Esophagus squamous epithelium (tissue), 5 donors: ENCODE results near the gene SPARC. TPM values are rescaled to one million over a fixed set of nuclear protein-coding genes. Genes with fewer than 3 reads are reported as not detected.
A peak's percentile ranks its signal among the peaks of the same experiment; 100 is the strongest.
"Not testable (repeated sequence)": the region's sequence is repeated elsewhere in the genome, so short reads cannot be mapped to it uniquely, and the experiment has no call there.

Source experiments
- DNase-seq: peaks from one replicate; lab custom pipeline; 2025; lab: John Stamatoyannopoulos, UW
- H3K27ac ChIP-seq, 4 donors: fragments of 200-600 bp; sonication (generic); one replicate each; pipeline ENCODE4 v1.5.1; 2016 to 2019; ENCODE audit warnings: mild to moderate bottlenecking in 1 of 4
- H3K27me3 ChIP-seq, 4 donors: fragments of 200-600 bp; sonication (generic); 1 replicate in 3 of 4; 2 replicates in 1 of 4; pipeline versions ENCODE4 v1.5.1 to v1.6.0; 2017 to 2021; ENCODE audit warnings: antibody characterized with exemption in 1 of 4
- H3K36me3 ChIP-seq, 3 donors: fragments of 200-600 bp; sonication (generic); one replicate each; pipeline ENCODE4 v1.5.1; 2016 to 2019
- H3K4me1 ChIP-seq, 3 donors: fragments of 200-600 bp; sonication (generic); one replicate each; pipeline ENCODE4 v1.5.1; 2017 to 2019
- H3K4me3 ChIP-seq, 4 donors: fragments of 200-600 bp; sonication (generic); 1 replicate in 3 of 4; 2 replicates in 1 of 4; pipeline ENCODE4 v1.5.1; 2016 to 2019; ENCODE audit warnings: mild to moderate bottlenecking in 2 of 4, moderate library complexity in 1 of 4
- H3K9me3 ChIP-seq, 3 donors: fragments of 200-600 bp; sonication (generic); one replicate each; pipeline ENCODE4 v1.5.1; 2016 to 2019
- POLR2A ChIP-seq, 4 donors: fragments of 450-650 bp; IDR thresholded peaks; one replicate each; pipeline ENCODE4 v1.6.1; 2017; ENCODE audit warnings: antibody characterized with exemption in 4 of 4, mild to moderate bottlenecking in 4 of 4, moderate library complexity in 3 of 4
- WGBS, 2 donors: methylation state at CpG; one replicate each; pipeline ENCODE4 v1.1.5; 2018; 5-methylcytosine and 5-hydroxymethylcytosine counted together
- intact Hi-C: fragments of 100-400 bp; cut with DNase I; formaldehyde crosslinking; loops from one replicate; pipeline ENCODE4 v1.15.0; 2022
- total RNA-seq, 4 donors: library from RNA; depleted of rRNA; stranded (reverse); fragments of >200 nt; gene quantifications; one replicate each; pipeline ENCODE4 v1.1.0, GENCODE V29; 2016
- TF ChIP-seq, protein P1 (sequence below), 6 experiments: fragments of 450-650 bp in 4 of 6; fragments of 200-600 bp in 2 of 6; sonication (generic) in 2 of 6; IDR thresholded peaks; one replicate each; pipeline ENCODE4 v1.5.1; 2016 to 2019; ENCODE audit warnings: antibody characterized with exemption in 6 of 6, mild to moderate bottlenecking in 4 of 6, moderate library complexity in 4 of 6
- donor health status: DM: yes; HTN: yes; CAD: no.

SPARC gene
- total RNA-seq, 4 donors from 2014 or later: 14.9 to 164 (median 61.9) TPM

DNA sequence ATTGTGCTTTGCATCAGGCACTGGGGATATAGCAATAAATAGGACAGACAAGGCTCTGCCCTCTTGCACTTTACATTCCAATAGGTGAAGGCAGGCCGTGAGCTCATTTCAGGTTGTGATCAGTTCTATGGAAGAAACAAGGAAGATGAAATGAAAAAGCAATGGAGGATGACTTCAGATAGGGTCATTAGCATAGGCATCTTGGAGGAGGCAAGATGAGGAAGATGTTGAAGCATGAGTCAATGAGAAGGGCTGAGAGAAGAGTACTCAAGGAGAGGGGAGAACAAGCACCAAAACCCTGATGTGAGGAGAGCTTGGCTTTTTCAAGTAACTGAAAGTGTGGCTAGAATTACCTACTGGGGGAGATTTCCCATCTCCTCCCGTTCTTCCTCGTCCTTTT lies 5.0 kb upstream of the SPARC start:
- Histone ChIP-seq H3K27me3 (no peaks in the 10 kb centered on the region), H3K27ac (no peak overlapping the region), H3K4me1 (peaks cover 0 to 21% (median 0%) of the 10 kb centered on the region in 3 donors), H3K4me3 (no peak overlapping the region), H3K36me3 (no peaks in the 10 kb centered on the region), H3K9me3 (no peaks in the 10 kb centered on the region)
- intact Hi-C loops: no loop called here
- WGBS, 2 donors: 85 to 97% methylated on average over 3 of the region's 3 CpGs
- no peak for DNase-seq
- no peak for TF ChIP-seq POLR2A (IDR thresholded peaks at IDR 0.05)
- TF ChIP-seq, protein P1, sequence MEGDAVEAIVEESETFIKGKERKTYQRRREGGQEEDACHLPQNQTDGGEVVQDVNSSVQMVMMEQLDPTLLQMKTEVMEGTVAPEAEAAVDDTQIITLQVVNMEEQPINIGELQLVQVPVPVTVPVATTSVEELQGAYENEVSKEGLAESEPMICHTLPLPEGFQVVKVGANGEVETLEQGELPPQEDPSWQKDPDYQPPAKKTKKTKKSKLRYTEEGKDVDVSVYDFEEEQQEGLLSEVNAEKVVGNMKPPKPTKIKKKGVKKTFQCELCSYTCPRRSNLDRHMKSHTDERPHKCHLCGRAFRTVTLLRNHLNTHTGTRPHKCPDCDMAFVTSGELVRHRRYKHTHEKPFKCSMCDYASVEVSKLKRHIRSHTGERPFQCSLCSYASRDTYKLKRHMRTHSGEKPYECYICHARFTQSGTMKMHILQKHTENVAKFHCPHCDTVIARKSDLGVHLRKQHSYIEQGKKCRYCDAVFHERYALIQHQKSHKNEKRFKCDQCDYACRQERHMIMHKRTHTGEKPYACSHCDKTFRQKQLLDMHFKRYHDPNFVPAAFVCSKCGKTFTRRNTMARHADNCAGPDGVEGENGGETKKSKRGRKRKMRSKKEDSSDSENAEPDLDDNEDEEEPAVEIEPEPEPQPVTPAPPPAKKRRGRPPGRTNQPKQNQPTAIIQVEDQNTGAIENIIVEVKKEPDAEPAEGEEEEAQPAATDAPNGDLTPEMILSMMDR (IDR thresholded peaks at IDR 0.05): no peak

DNA sequence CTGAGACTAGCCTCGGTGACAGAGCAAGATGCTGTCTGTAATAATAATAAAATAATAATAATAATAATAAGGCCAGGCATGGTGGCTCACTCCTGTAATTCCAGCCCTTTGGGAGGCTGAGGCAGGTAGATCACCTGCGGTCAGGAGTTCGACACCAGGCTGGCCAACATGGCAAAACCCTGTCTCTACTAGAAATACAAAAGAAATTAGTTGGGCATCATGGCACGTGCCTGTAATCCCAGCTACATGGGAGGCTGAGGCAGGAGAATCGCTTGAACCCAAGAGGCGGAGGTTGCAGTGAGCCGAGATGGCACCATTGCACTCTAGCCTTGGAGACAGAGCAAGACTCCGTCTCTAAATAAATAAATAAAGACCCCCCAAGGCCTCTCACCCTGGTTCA lies 2.9 kb upstream of the SPARC start:
- WGBS, 2 donors: 83 to 85% methylated on average over 8 of the region's 8 CpGs
- H3K4me3 ChIP-seq, DNase-seq, H3K36me3 ChIP-seq, H3K9me3 ChIP-seq, H3K27me3 ChIP-seq, H3K27ac ChIP-seq, intact Hi-C loops: not testable (repeated sequence)
- H3K4me1 ChIP-seq: peaks cover 0 to 29% (median 2%) of the 10 kb centered on the region in 3 donors

DNA sequence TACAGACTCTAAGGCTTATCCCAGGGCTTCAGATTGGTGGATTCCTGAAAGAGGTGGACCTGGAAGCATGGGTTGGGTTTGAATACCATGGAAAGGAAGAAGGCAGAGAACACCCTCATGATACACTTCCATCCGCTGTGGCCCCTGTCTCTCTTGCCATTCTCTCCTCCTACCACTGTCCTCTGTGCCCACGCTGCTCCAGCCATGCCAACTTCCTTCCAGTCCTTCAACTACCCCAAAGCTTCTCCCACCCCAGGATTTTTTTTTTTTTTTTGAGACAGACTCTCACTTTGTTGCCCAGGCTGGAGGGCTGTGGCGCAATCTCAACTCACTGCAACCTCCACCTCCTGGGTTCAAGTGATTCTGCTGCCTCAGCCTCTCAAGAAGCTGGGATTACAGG lies 1.7 kb upstream of the SPARC start:
- H3K27me3 ChIP-seq: no peaks in the 10 kb centered on the region
- no peaks in the 10 kb centered on the region for H3K9me3 ChIP-seq
- H3K4me3 ChIP-seq: no peak overlapping the region
- TF ChIP-seq POLR2A (IDR thresholded peaks at IDR 0.05): no peak
- TF ChIP-seq, protein P1 (IDR thresholded peaks at IDR 0.05): no peak
- peak overlapping the region in 2 of 4 donors; percentile 20 to 90 for H3K27ac ChIP-seq
- no peaks in the 10 kb centered on the region for H3K36me3 ChIP-seq
- peaks cover 0 to 40% (median 10%) of the 10 kb centered on the region in 3 donors for H3K4me1 ChIP-seq
- intact Hi-C loops: no loop called here
- WGBS, 2 donors: 96 to 100% methylated on average over 3 of the region's 3 CpGs
- no peak for DNase-seq

DNA sequence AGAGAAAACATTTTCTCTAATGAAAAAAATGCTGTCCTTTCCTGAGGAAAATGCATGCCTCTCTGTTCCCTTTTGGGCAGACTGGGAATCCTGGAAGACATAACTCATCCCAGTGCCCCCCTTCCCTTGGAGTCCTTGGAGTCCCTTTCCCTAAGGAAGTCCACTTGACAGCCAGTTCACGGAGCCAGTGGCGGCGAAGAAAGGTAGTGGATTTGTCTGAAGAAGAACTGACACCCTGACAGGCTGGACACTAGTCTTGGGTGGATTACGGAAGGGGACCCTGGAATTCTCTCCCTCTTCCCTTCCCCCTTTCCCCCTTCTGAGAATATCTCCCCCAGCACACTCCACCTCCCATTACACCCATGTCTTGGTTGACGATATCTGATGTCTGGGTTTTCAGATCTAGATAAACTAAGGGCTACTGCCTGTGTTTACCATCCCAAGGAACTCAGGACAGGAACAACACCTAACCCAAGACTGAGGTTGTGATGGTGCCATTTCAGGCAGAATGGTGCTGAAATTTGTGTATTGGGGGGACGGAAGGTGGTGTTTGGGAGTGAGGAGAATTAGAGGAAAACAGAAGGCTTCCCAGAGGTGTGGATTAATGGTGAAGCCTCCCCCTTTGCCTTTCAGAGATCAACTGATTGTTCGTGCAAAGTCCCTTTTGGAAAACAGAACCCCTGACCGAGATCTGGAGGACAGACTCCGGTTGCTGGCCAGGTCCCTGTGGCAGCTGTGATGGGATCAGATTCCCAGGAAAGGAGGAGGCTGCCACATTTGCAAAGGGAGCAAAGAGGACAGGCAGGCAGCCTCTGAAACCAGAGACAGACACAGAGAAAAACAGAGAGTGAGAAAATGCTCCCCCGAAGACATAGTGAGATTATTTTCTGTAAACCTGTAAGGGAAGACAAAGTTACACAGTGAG lies 704 bp downstream of the SPARC start:
- no peaks in the 10 kb centered on the region for H3K36me3 ChIP-seq
- H3K27me3 ChIP-seq: no peaks in the 10 kb centered on the region
- H3K4me1 ChIP-seq: peaks cover 13 to 64% (median 31%) of the 10 kb centered on the region in 3 donors
- H3K4me3 ChIP-seq: peak overlapping the region; percentile 19 to 69 (median 54)
- no peak for DNase-seq
- no peaks in the 10 kb centered on the region for H3K9me3 ChIP-seq
- peak overlapping the region; percentile 79 to 91 (median 87) for H3K27ac ChIP-seq
- 36 to 45% methylated on average over 10 of the region's 10 CpGs for WGBS, 2 donors
- TF ChIP-seq, protein P1 (IDR thresholded peaks at IDR 0.05): no peak
- TF ChIP-seq POLR2A (IDR thresholded peaks at IDR 0.05): no peak
- intact Hi-C loops: no loop called here

DNA sequence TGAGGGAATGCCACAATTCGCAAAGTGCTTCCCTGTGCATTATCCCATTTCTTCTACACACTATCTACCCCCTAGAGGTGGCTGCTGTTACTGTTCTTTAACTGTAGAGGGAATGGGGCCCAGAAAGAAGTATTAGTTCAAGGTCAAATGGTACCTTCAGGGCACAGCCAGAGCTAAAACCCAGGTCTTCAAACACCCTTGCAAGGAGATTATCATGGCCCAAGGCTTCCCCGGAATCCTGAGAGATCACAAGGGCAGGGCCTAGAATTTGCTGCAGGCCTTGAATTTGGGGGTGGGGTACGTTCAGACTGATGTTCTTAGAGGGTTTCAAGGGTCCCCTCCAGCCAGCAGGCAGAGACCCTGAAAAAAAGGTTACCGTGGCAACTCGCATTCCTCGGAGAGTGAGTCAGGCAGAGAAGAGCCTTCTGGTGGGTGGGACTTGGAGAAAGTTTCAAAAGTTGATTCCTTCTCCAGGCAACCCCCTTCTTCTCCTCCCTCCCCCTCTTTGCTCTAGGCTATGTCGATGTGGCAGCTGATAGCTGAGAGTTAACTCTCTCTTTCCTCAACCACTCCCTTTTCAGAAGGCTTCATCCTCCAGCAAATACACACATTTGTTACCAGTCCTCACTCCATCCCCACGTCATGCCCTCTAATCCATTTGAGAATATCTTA lies 1.9 kb downstream of the SPARC start:
- no peaks in the 10 kb centered on the region for H3K9me3 ChIP-seq
- no peaks in the 10 kb centered on the region for H3K27me3 ChIP-seq
- H3K4me1 ChIP-seq: peaks cover 18 to 73% (median 34%) of the 10 kb centered on the region in 3 donors
- peak overlapping the region; percentile 19 to 69 (median 54) for H3K4me3 ChIP-seq
- no peak for DNase-seq
- 24 to 27% methylated on average over 7 to 8 of the region's 8 CpGs for WGBS, 2 donors
- no peaks in the 10 kb centered on the region for H3K36me3 ChIP-seq
- TF ChIP-seq, protein P1 (IDR thresholded peaks at IDR 0.05): no peak
- TF ChIP-seq POLR2A (IDR thresholded peaks at IDR 0.05): peak in 1 of 4 donors; percentile 27
- intact Hi-C loops: no loop called here
- peak overlapping the region; percentile 79 to 91 (median 87) for H3K27ac ChIP-seq
